ENCODE measurements around the gene PRR15. TPM values are rescaled to one million over a fixed set of nuclear protein-coding genes. Genes with fewer than 3 reads are reported as not detected.

PRR15 gene
- total and polyA plus RNA-seq, 2 experiments from 2014 or later, result 9.6 to 17.4 TPM

- Histone ChIP-seq H3K4me3 (no peak overlapping the region), H3K36me3 (ENCODE audit: insufficient read depth) (no peaks in the 10 kb centered on the region), H4K20me1 (replicated peaks; ENCODE audit: insufficient read depth) (no peaks in the 10 kb centered on the region), H3K79me2 (replicated peaks; ENCODE audit: insufficient read depth) (no peaks in the 10 kb centered on the region), H3K4me2 (no peak overlapping the region), H3K9me2 (ENCODE audit: insufficient read depth) (no peaks in the 10 kb centered on the region), H2AFZ (no peak overlapping the region), H3F3A (replicated peaks; ENCODE audit: low read depth) (no peaks in the 10 kb centered on the region), H3K27ac (ENCODE audit: low read depth) (no peak overlapping the region), H3K4me1 (ENCODE audit: insufficient read depth) (no peaks in the 10 kb centered on the region; the same call in 1 of the 2 replicates), H3K27me3 (ENCODE audit: insufficient read depth) (no peaks in the 10 kb centered on the region)
- Mint-ChIP-seq H3K9me3 (no peaks in the 10 kb centered on the region; the same call in 2 of the 3 replicates), H3K4me3 (no peak overlapping the region), H3K27me3 (ENCODE audit: insufficient read depth, low read depth, poor library complexity) (no peaks in the 10 kb centered on the region), H3K27ac (no peak overlapping the region), H3K4me1 (peaks cover 8% of the 10 kb centered on the region; the same call in 2 of the 3 replicates), H3K36me3 (ENCODE audit: low read depth) (peaks cover 3% of the 10 kb centered on the region; the same call in 1 of the 3 replicates)
- ATAC-seq (no peak), DNase-seq (ENCODE audit: low spot score) (no peak)
- TF ChIP-seq REST (IDR thresholded peaks at IDR 0.05; ENCODE audit: unreplicated experiment) (no peak), EZH2phosphoT487 (IDR thresholded peaks at IDR 0.05; ENCODE audit: unreplicated experiment) (no peak), ZNF114 (CRISPR knock-in tag; IDR thresholded peaks at IDR 0.05) (no peak), JUNB (IDR thresholded peaks at IDR 0.05; ENCODE audit: unreplicated experiment) (no peak), NANOG (IDR thresholded peaks at IDR 0.05; ENCODE audit: borderline replicate concordance) (no peak)
Measured at GRCh38 chr7:29548823-29549222, 14.8 kb upstream of the PRR15 start.

- Histone ChIP-seq H4K20me1 (replicated peaks; ENCODE audit: insufficient read depth) (no peaks in the 10 kb centered on the region), H3K4me2 (no peak overlapping the region), H3K4me1 (ENCODE audit: insufficient read depth) (peaks cover 15% of the 10 kb centered on the region), H3K27ac (ENCODE audit: low read depth) (no peak overlapping the region), H3K36me3 (ENCODE audit: insufficient read depth) (no peaks in the 10 kb centered on the region), H3K79me2 (replicated peaks; ENCODE audit: insufficient read depth) (no peaks in the 10 kb centered on the region), H3K27me3 (ENCODE audit: insufficient read depth) (no peaks in the 10 kb centered on the region), H3K4me3 (no peak overlapping the region), H3F3A (replicated peaks; ENCODE audit: low read depth) (no peaks in the 10 kb centered on the region), H3K9me2 (ENCODE audit: insufficient read depth) (no peaks in the 10 kb centered on the region), H2AFZ (no peak overlapping the region)
- Mint-ChIP-seq H3K27ac (no peak overlapping the region), H3K4me1 (peaks cover 11% of the 10 kb centered on the region; the same call in 2 of the 3 replicates), H3K9me3 (no peaks in the 10 kb centered on the region), H3K27me3 (ENCODE audit: insufficient read depth, low read depth, poor library complexity) (no peaks in the 10 kb centered on the region), H3K36me3 (ENCODE audit: low read depth) (peaks cover 6% of the 10 kb centered on the region; the same call in 1 of the 3 replicates), H3K4me3 (no peak overlapping the region)
- no peak for DNase-seq (ENCODE audit: low spot score)
- no peak for ATAC-seq
- TF ChIP-seq ETS1 (IDR thresholded peaks at IDR 0.05) (no peak), ZNF462 (CRISPR knock-in tag; IDR thresholded peaks at IDR 0.05) (no peak), CTCF (conservative IDR thresholded peaks at IDR 0.05; ENCODE audit: low read depth in 2 of 2) (no peak), ZNF114 (CRISPR knock-in tag; IDR thresholded peaks at IDR 0.05) (no peak)
Measured at GRCh38 chr7:29552392-29552791, 11.2 kb upstream of the PRR15 start.

All from GM23338 (cell line).